HEK293T (cell line): ENCODE results near the gene GALNT2.

Experiments
- ARNT ChIP-seq: fragments of 450-650 bp; IDR thresholded peaks from 2 replicates; pipeline ENCODE4 v1.6.1; 2017; ENCODE audit warnings: mild to moderate bottlenecking
- BHLHE40 ChIP-seq: fragments of 450-650 bp; IDR thresholded peaks from 2 replicates; pipeline ENCODE4 v1.6.1; 2016; ENCODE audit warnings: mild to moderate bottlenecking, moderate library complexity, borderline replicate concordance
- ELF4 ChIP-seq: fragments of 450-650 bp; IDR thresholded peaks from 2 replicates; pipeline ENCODE4 v1.6.1; 2017; ENCODE audit warnings: antibody characterized with exemption
- FOXA1 ChIP-seq: fragments of 450-650 bp; IDR thresholded peaks from 2 replicates; pipeline ENCODE4 v1.6.1; 2016; ENCODE audit warnings: mild to moderate bottlenecking
- FOXK2 ChIP-seq: fragments of 450-650 bp; IDR thresholded peaks from 2 replicates; pipeline ENCODE4 v1.6.1; 2016; ENCODE audit warnings: mild to moderate bottlenecking
- FOXM1 ChIP-seq: fragments of 450-650 bp; IDR thresholded peaks from 2 replicates; pipeline ENCODE4 v1.6.1; 2017; ENCODE audit warnings: mild to moderate bottlenecking, borderline replicate concordance
- NFRKB ChIP-seq: fragments of 450-650 bp; IDR thresholded peaks from 2 replicates; pipeline ENCODE4 v1.6.1; 2016; ENCODE audit warnings: mild to moderate bottlenecking, moderate library complexity
- SP1 ChIP-seq: fragments of 450-650 bp; IDR thresholded peaks from 2 replicates; pipeline ENCODE4 v1.6.1; 2017
- SUZ12 ChIP-seq: fragments of 450-650 bp; IDR thresholded peaks from 2 replicates; pipeline ENCODE4 v1.6.1; 2016; ENCODE audit warnings: mild to moderate bottlenecking
- TARDBP ChIP-seq: fragments of 450-650 bp; IDR thresholded peaks from 2 replicates; pipeline ENCODE4 v1.6.1; 2016
- TF ChIP-seq, protein P1 (sequence below): fragments of 450-650 bp; IDR thresholded peaks from 2 replicates; pipeline ENCODE4 v1.6.1; 2016

DNA sequence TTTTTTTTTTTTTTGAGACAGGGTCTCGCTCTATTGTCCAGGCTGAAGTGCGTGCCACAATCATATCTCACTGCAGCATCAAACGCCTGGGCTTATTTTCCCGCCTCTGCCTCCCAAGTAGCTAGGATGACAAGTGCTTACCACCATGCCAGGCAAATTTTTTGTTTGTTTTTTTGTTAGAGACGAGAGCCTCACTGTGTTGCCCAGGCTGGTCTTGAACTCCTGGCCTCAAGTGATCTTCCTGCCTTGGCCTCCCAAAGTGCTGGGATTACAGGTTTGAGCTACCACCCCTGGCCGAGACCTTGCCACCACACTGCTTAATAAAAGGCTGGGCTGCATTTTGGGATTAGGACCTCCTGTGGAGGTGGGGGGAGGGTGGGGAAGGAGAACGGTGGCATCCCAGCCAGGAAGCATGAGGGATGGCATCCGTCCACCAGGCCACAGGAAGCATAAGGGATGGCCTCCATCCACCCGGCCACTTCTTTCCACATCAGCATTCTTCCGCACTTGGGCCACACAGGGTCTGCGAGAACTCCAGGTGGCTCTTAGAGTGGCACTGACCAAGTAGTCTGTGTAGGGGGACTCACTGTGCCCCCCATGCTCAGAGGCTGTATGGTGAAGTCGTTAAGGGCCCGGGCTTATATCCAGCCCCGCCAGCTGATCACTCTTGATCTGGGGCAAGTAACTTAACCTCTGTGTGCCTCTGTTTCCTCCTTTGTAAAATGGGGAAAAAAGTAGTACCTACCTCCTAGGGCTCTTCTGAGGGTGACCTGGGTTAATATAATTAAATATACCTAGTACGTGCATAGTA is 75.0 kb downstream of the GALNT2 start:
- TF ChIP-seq TARDBP (no peak), ELF4 (no peak), ARNT (no peak), SUZ12 (no peak), NFRKB (no peak), BHLHE40 (no peak), FOXM1 (no peak), SP1 (no peak), FOXA1 (no peak), FOXK2 (no peak)
- TF ChIP-seq, protein P1, sequence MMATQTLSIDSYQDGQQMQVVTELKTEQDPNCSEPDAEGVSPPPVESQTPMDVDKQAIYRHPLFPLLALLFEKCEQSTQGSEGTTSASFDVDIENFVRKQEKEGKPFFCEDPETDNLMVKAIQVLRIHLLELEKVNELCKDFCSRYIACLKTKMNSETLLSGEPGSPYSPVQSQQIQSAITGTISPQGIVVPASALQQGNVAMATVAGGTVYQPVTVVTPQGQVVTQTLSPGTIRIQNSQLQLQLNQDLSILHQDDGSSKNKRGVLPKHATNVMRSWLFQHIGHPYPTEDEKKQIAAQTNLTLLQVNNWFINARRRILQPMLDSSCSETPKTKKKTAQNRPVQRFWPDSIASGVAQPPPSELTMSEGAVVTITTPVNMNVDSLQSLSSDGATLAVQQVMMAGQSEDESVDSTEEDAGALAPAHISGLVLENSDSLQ, result no peak
